Muscle layer of colon (tissue), 2 donors: Measurements from ENCODE around the gene RAD9A.

Source experiments
- H3K27ac ChIP-seq: one replicate; pipeline ENCODE4 v1.7.0; 2013; ENCODE audit warnings: low read depth, mild to moderate bottlenecking, low read length, moderate library complexity
- H3K27me3 ChIP-seq, 2 donors: one replicate each; pipeline ENCODE4 v1.7.0; 2013; ENCODE audit warnings: low read length in 2 of 2, mild to moderate bottlenecking in 2 of 2; ENCODE audit not compliant: insufficient read depth in 2 of 2, control insufficient read depth in 1 of 2
- H3K36me3 ChIP-seq: one replicate; pipeline ENCODE4 v1.7.0; 2013; ENCODE audit warnings: mild to moderate bottlenecking, low read length; ENCODE audit not compliant: insufficient read depth
- H3K4me1 ChIP-seq: one replicate; pipeline ENCODE4 v1.7.0; 2013; ENCODE audit warnings: mild to moderate bottlenecking, low read length; ENCODE audit not compliant: insufficient read depth
- H3K4me3 ChIP-seq, 2 donors: one replicate each; pipeline ENCODE4 v1.7.0; 2013; ENCODE audit warnings: low read length in 2 of 2, low read depth in 1 of 2, mild to moderate bottlenecking in 1 of 2, moderate library complexity in 1 of 2
- H3K9ac ChIP-seq: one replicate; pipeline ENCODE4 v1.7.0; 2013; ENCODE audit warnings: low read length
- H3K9me3 ChIP-seq: one replicate; pipeline ENCODE4 v1.7.0; 2013; ENCODE audit warnings: mild to moderate bottlenecking, low read length
- donor health status: abdominal sarcoma.
- donor health status: Adenocarcinoma of cecum.

Gene RAD9A

GRCh38 chr11:67364783-67365722, 26.7 kb upstream of the RAD9A start:
- peaks cover 54% of the 10 kb centered on the region for H3K4me1 ChIP-seq
- no peak overlapping the region for H3K9ac ChIP-seq
- peak overlapping the region in 1 of 2 donors; percentile 27 for H3K4me3 ChIP-seq
- H3K27ac ChIP-seq: peak overlapping the region; percentile 89
- no peaks in the 10 kb centered on the region for H3K27me3 ChIP-seq
- no peaks in the 10 kb centered on the region for H3K9me3 ChIP-seq
- no peaks in the 10 kb centered on the region for H3K36me3 ChIP-seq

GRCh38 chr11:67365736-67366444, 25.9 kb upstream of the RAD9A start:
- no peaks in the 10 kb centered on the region for H3K27me3 ChIP-seq
- H3K4me3 ChIP-seq: peak overlapping the region in 1 of 2 donors; percentile 27
- no peaks in the 10 kb centered on the region for H3K9me3 ChIP-seq
- peak overlapping the region; percentile 27 for H3K9ac ChIP-seq
- H3K27ac ChIP-seq: peak overlapping the region; percentile 89
- no peaks in the 10 kb centered on the region for H3K36me3 ChIP-seq
- H3K4me1 ChIP-seq: peaks cover 61% of the 10 kb centered on the region

- H3K36me3 ChIP-seq: no peaks in the 10 kb centered on the region
- peak overlapping the region; percentile 89 for H3K27ac ChIP-seq
- H3K27me3 ChIP-seq: no peaks in the 10 kb centered on the region
- H3K9me3 ChIP-seq: no peaks in the 10 kb centered on the region
- peak overlapping the region; percentile 27 for H3K9ac ChIP-seq
- H3K4me1 ChIP-seq: peaks cover 68% of the 10 kb centered on the region
- peak overlapping the region in 1 of 2 donors; percentile 27 for H3K4me3 ChIP-seq
Measured at GRCh38 chr11:67366546-67366945, 25.2 kb upstream of the RAD9A start.

- Histone ChIP-seq H3K36me3 (no peaks in the 10 kb centered on the region), H3K27ac (peak overlapping the region; percentile 77), H3K9me3 (no peaks in the 10 kb centered on the region), H3K27me3 (no peaks in the 10 kb centered on the region), H3K4me3 (peak overlapping the region in 1 of 2 donors; percentile 27), H3K9ac (no peak overlapping the region), H3K4me1 (peaks cover 74% of the 10 kb centered on the region)
Measured at GRCh38 chr11:67366961-67367760, 24.6 kb upstream of the RAD9A start.

- Histone ChIP-seq H3K27me3 (no peaks in the 10 kb centered on the region), H3K9me3 (no peaks in the 10 kb centered on the region), H3K4me1 (peaks cover 74% of the 10 kb centered on the region), H3K27ac (peak overlapping the region; percentile 77), H3K4me3 (no peak overlapping the region), H3K36me3 (no peaks in the 10 kb centered on the region), H3K9ac (no peak overlapping the region)
Measured at GRCh38 chr11:67367761-67368227, 24.0 kb upstream of the RAD9A start.

GRCh38 chr11:67368621-67369020, 23.2 kb upstream of the RAD9A start:
- Histone ChIP-seq H3K4me1 (peaks cover 76% of the 10 kb centered on the region), H3K36me3 (no peaks in the 10 kb centered on the region)

GRCh38 chr11:67369275-67369674, 22.5 kb upstream of the RAD9A start:
- no peaks in the 10 kb centered on the region for H3K27me3 ChIP-seq
- no peaks in the 10 kb centered on the region for H3K9me3 ChIP-seq
- peaks cover 82% of the 10 kb centered on the region for H3K4me1 ChIP-seq
- H3K4me3 ChIP-seq: no peak overlapping the region
- H3K27ac ChIP-seq: peak overlapping the region; percentile 77
- H3K36me3 ChIP-seq: no peaks in the 10 kb centered on the region
- H3K9ac ChIP-seq: no peak overlapping the region

More at GRCh38 chr11:67368621-67369020, 23.2 kb upstream of the RAD9A start:
- Histone ChIP-seq H3K4me3 (no peak overlapping the region), H3K9ac (no peak overlapping the region), H3K27me3 (no peaks in the 10 kb centered on the region), H3K27ac (peak overlapping the region; percentile 77), H3K9me3 (no peaks in the 10 kb centered on the region)

GRCh38 chr11:67369801-67370284, 21.9 kb upstream of the RAD9A start:
- H3K27ac ChIP-seq: peak overlapping the region; percentile 77
- H3K4me3 ChIP-seq: no peak overlapping the region
- peaks cover 83% of the 10 kb centered on the region for H3K4me1 ChIP-seq

GRCh38 chr11:67370351-67371076, 21.3 kb upstream of the RAD9A start:
- Histone ChIP-seq H3K9ac (no peak overlapping the region), H3K4me1 (peaks cover 77% of the 10 kb centered on the region), H3K36me3 (no peaks in the 10 kb centered on the region), H3K27me3 (no peaks in the 10 kb centered on the region), H3K27ac (peak overlapping the region; percentile 77), H3K4me3 (peak overlapping the region in 1 of 2 donors; percentile 36), H3K9me3 (no peaks in the 10 kb centered on the region)

More at GRCh38 chr11:67369801-67370284, 21.9 kb upstream of the RAD9A start:
- H3K36me3 ChIP-seq: no peaks in the 10 kb centered on the region
- no peak overlapping the region for H3K9ac ChIP-seq
- no peaks in the 10 kb centered on the region for H3K27me3 ChIP-seq
- no peaks in the 10 kb centered on the region for H3K9me3 ChIP-seq

- Histone ChIP-seq H3K27ac (peak overlapping the region; percentile 77), H3K36me3 (no peaks in the 10 kb centered on the region), H3K9ac (no peak overlapping the region), H3K27me3 (no peaks in the 10 kb centered on the region), H3K9me3 (no peaks in the 10 kb centered on the region), H3K4me3 (peak overlapping the region; percentile 24 to 36), H3K4me1 (peaks cover 68% of the 10 kb centered on the region)
Measured at GRCh38 chr11:67371189-67371910, 20.4 kb upstream of the RAD9A start.
